HepG2 (cell line): ENCODE data around the gene CTDSP1. TPM values are rescaled to one million over a fixed set of nuclear protein-coding genes. Genes with fewer than 3 reads are reported as not detected.

ENCODE experiments used
- HDAC1 ChIP-seq: sonication (generic); formaldehyde crosslinking; IDR thresholded peaks from 2 replicates; pipeline ENCODE4 v1.5.1; 2020; ENCODE audit warnings: mild to moderate bottlenecking, missing genetic modification reagents
- HMG20A ChIP-seq: IDR thresholded peaks from 2 replicates; pipeline ENCODE4 v1.6.1; 2016; ENCODE audit warnings: borderline replicate concordance
- HOXA3 ChIP-seq: sonication (generic); formaldehyde crosslinking; IDR thresholded peaks from 2 replicates; pipeline ENCODE4 v1.5.0; 2020; ENCODE audit warnings: missing genetic modification reagents
- IKZF4 ChIP-seq: sonication (generic); formaldehyde crosslinking; IDR thresholded peaks from 2 replicates; pipeline ENCODE4 v1.5.1; 2020; ENCODE audit warnings: borderline replicate concordance, mild to moderate bottlenecking, low read depth, missing genetic modification reagents; ENCODE audit errors: not compliant biosample characterization
- MED1 ChIP-seq: sonication (generic); formaldehyde crosslinking; IDR thresholded peaks from 2 replicates; pipeline ENCODE4 v1.4.0; 2020; ENCODE audit warnings: missing genetic modification reagents
- MIER3 ChIP-seq: IDR thresholded peaks from 2 replicates; pipeline ENCODE4 v1.6.1; 2016; ENCODE audit warnings: missing compliant biosample characterization, borderline replicate concordance
- NONO ChIP-seq, 2 experiments: fragments of 450-650 bp in 1 of 2; sonication (generic) in 1 of 2; formaldehyde crosslinking in 1 of 2; IDR thresholded peaks in 1 of 2; conservative IDR thresholded peaks in 1 of 2; 2 replicates each; pipeline versions ENCODE4 v1.6.1 to v1.8.0; 2017 to 2022; ENCODE audit warnings: mild to moderate bottlenecking in 1 of 2, missing genetic modification reagents in 1 of 2, moderate library complexity in 1 of 2
- ZBTB39 ChIP-seq: sonication (generic); formaldehyde crosslinking; IDR thresholded peaks from 2 replicates; pipeline ENCODE4 v1.5.0; 2020; ENCODE audit warnings: missing genetic modification reagents
- polyA plus RNA-seq, 8 experiments: library from polyadenylated mRNA; depleted of rRNA in 3 of 8; stranded (reverse) in 7 of 8; unstranded in 1 of 8; fragments of >200 nt; fragmentation: Illumina TruSeq in 4 of 8; extraction: Trizol in 4 of 8; gene quantifications; 2 replicates each; pipeline versions ENCODE4 v1.2.1 to v1.2.3, GENCODE V29; 2011 to 2016; ENCODE audit warnings: low read depth in 4 of 8, missing spikeins in 1 of 8, mixed read lengths in 1 of 8; ENCODE audit not compliant: insufficient read depth in 1 of 8
- total RNA-seq, 5 experiments: library from RNA; depleted of rRNA; stranded (reverse); fragments of >200 nt; fragmentation: Illumina TruSeq; extraction: Trizol; gene quantifications; 2 replicates each; pipeline ENCODE4 v1.2.3, GENCODE V29; 2016; ENCODE audit warnings: low read depth in 1 of 5

Gene CTDSP1
- total and polyA plus RNA-seq, 2 of the 13 experiments (the other 11 are each of a cell fraction or from before 2014, with no cell fraction given), result 91.0 to 268 TPM

GRCh38 chr2:218387369-218388194 is 12.1 kb upstream of the CTDSP1 start (continued):
- TF ChIP-seq ZBTB39 (CRISPR knock-in tag) (0 out of 2 replicates have a peak, but pooled peaks have one; percentile 33), HMG20A (CRISPR knock-in tag) (peak; percentile 35; the same call in 1 of the 2 replicates), MED1 (peak; percentile 73), NONO (IDR thresholded peaks at IDR 0.05) (no peak), NONO (CRISPR knock-in tag; conservative IDR thresholded peaks at IDR 0.05) (peak; percentile 63), MIER3 (CRISPR knock-in tag) (peak; percentile 43; the same call in 1 of the 2 replicates), IKZF4 (CRISPR knock-in tag) (peak; percentile 25), HOXA3 (CRISPR knock-in tag) (peak; percentile 70), HDAC1 (peak; percentile 72; the same call in 1 of the 2 replicates)
